Measurements from ENCODE around the gene SLC24A2. TPM values are rescaled to one million over a fixed set of nuclear protein-coding genes. Genes with fewer than 3 reads are reported as not detected.

Gene SLC24A2
- total and polyA plus RNA-seq, 10 of the 15 experiments (the other 5 are each of a cell fraction or from before 2014, with no cell fraction given): not detected

GRCh38 chr9:19787672-19788071, 1.2 kb downstream of the SLC24A2 start:
- Histone ChIP-seq H3K79me2 (ENCODE audit: control insufficient read depth, insufficient read depth, low read length) (no peaks in the 10 kb centered on the region), H3K9me3 (replicated peaks; ENCODE audit: control insufficient read depth, insufficient read depth, low read length) (no peaks in the 10 kb centered on the region), H3K4me3 (no peak overlapping the region), H3K4me2 (ENCODE audit: control insufficient read depth, insufficient read depth) (no peak overlapping the region), H3K36me3 (ENCODE audit: control insufficient read depth in 2 of 2, insufficient read depth in 2 of 2, low read length in 1 of 2) (no peaks in the 10 kb centered on the region), H3K27me3 (replicated peaks in 1 of 2; ENCODE audit: control insufficient read depth in 2 of 2, insufficient read depth in 2 of 2, low read length in 1 of 2) (peaks cover 0 to 3% of the 10 kb centered on the region in 2 experiments; a peak in 1 of 4 replicates), H2AFZ (ENCODE audit: control insufficient read depth, low read depth, low read length) (no peak overlapping the region), H4K20me1 (ENCODE audit: control insufficient read depth, insufficient read depth) (no peaks in the 10 kb centered on the region), H3K9ac (ENCODE audit: control insufficient read depth, insufficient read depth, low read length) (no peak overlapping the region), H3K4me1 (ENCODE audit: control insufficient read depth, insufficient read depth, low read length) (no peaks in the 10 kb centered on the region), H3K27ac (ENCODE audit: control insufficient read depth, insufficient read depth) (no peak overlapping the region)
- CTCF ChIA-PET: no interaction called here
- in situ Hi-C loops (cut with MboI): no loop called here
- DNase-seq (ENCODE audit: low read depth, low spot score) (no peak), ATAC-seq (no peak), FAIRE-seq (no peak)
- RAD21 ChIA-PET (ENCODE audit: unreplicated experiment): no interaction called here
- POLR2A ChIA-PET: no interaction called here
- 40% methylated on average over 4 of the region's 4 CpGs for WGBS (ENCODE audit: insufficient coverage, insufficient replicate concordance, low lambda C conversion rate, missing lambda C conversion rate)
- intact Hi-C loops (cut with micrococcal nuclease; ENCODE audit: unreplicated experiment): loop anchor here (10.0 kb wide), 1 partner anchor 293 kb away; no protein-coding TSS in a partner anchor
- no TSS peak for BruUV-seq (replicated peaks)
- SMC1A ChIA-PET (ENCODE audit: uncharacterized antibody, unreplicated experiment): no interaction called here
- no peak for TF ChIP-seq RCOR1 (conservative IDR thresholded peaks at IDR 0.05; ENCODE audit: low read depth, low read length)
- TF ChIP-seq ZNF622 (IDR thresholded peaks at IDR 0.05): no peak
- no peak for TF ChIP-seq PRDM15 (CRISPR knock-in tag; IDR thresholded peaks at IDR 0.05)
- no peak for TF ChIP-seq MEF2A (IDR thresholded peaks at IDR 0.05; ENCODE audit: insufficient read depth, low read depth, low read length)
- no peak for TF ChIP-seq CHD1 (IDR thresholded peaks at IDR 0.05; ENCODE audit: low read depth, low read length)
- no peak for TF ChIP-seq CEBPZ (IDR thresholded peaks at IDR 0.05; ENCODE audit: low read depth, low read length)
- no peak for TF ChIP-seq E2F8 (IDR thresholded peaks at IDR 0.05; ENCODE audit: low read depth, partially characterized antibody)
- TF ChIP-seq ZNF687 (IDR thresholded peaks at IDR 0.05): no peak
- no peak for TF ChIP-seq ZNF217 (IDR thresholded peaks at IDR 0.05)
- TF ChIP-seq RFX5 (IDR thresholded peaks at IDR 0.05; ENCODE audit: low read depth, low read length): no peak
- no peak for TF ChIP-seq YY1 (IDR thresholded peaks at IDR 0.05; ENCODE audit: low read depth, low read length)
